Measurements from ENCODE around the gene PRDX1.
"Not testable (repeated sequence)": the region's sequence is repeated elsewhere in the genome, so short reads cannot be mapped to it uniquely, and the experiment has no call there.

PRDX1 gene

DNA sequence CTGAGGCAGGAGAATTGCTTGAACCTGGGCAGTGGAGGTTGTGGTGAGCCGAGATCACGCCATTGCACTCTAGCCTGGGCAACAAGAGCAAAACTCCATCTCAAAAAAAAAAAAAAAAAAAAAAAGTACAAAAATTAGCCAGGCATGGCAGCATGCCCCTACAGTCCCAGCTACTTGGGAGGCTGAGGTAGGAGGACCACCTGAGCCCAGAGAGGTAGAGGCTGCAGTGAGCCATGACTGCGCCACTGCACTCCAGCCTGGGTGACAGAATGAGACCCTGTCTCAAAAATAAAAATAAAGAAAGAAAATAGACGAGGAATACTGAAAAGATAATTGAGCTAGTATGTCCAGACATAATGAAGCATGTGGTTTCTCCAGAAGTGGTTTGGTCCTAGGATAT, 3.3 kb downstream of the PRDX1 start:
- WGBS, 2 experiments, result 86 to 87% methylated on average over 4 of the region's 4 CpGs
- not testable (repeated sequence) for H3K27ac ChIP-seq (ENCODE audit: insufficient read depth, low read depth, low read length, poor library complexity, severe bottlenecking)

DNA sequence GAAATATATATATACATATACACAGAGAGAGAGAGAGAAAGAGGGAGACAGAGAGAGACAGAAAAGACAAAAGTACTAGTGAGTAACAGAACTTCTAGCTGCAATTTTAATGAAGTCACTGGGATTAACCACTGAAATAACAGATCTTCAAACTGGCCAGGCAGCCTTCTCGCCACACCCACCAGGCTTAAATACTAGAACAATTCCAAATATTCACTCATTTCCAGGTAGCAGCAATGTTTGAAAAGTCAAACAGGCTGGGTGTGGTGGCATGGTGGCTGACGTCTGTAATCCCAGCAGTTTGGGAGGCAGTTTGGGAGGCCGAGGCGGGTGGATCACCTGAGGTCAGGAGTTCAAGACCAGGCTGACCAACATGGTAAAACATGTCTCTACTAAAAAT, 5.2 kb downstream of the PRDX1 start:
- peaks cover 41% of the 10 kb centered on the region for H3K36me3 ChIP-seq (ENCODE audit: control insufficient read depth, insufficient read depth, low read length)

More for the DNA sequence above, 3.3 kb downstream of the PRDX1 start:
- peaks cover 29% of the 10 kb centered on the region for H3K36me3 ChIP-seq (ENCODE audit: control insufficient read depth, insufficient read depth, low read length)
- H3K27me3 ChIP-seq (ENCODE audit: control insufficient read depth, insufficient read depth, low read length, poor library complexity, severe bottlenecking); H3K4me3 ChIP-seq (ENCODE audit: insufficient read depth, low read depth, low read length); H3K4me1 ChIP-seq (ENCODE audit: control insufficient read depth, insufficient read depth, low read length); H3K9me3 ChIP-seq (ENCODE audit: control insufficient read depth, low read length): not testable (repeated sequence)

DNA sequence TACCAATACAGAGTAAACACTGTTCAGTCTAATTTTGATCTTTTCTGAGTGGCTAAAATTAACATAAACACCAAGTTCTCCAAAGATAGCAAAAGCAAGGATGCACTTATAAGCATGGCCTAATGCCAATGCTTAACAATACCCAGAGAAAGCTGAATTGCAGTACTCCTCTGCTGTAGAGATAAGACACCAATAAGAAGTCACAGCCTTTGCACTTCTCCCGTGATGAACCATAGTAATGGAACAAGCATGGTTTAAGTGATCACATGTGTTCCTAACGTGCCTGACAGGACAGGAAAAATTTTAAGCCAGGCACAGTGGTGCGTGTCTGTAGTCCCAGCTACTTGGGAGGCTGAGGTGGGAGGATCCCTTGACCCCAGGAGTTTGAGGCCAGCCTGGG, 5.6 kb downstream of the PRDX1 start:
- Histone ChIP-seq H3K4me1 (ENCODE audit: control insufficient read depth, insufficient read depth, low read length) (peaks cover 5% of the 10 kb centered on the region), H3K9me3 (ENCODE audit: control insufficient read depth, low read length) (no peaks in the 10 kb centered on the region), H3K4me3 (ENCODE audit: insufficient read depth, low read depth, low read length) (no peak overlapping the region), H3K27me3 (ENCODE audit: control insufficient read depth, insufficient read depth, low read length, poor library complexity, severe bottlenecking) (no peaks in the 10 kb centered on the region), H3K36me3 (ENCODE audit: control insufficient read depth, insufficient read depth, low read length) (peaks cover 45% of the 10 kb centered on the region), H3K27ac (ENCODE audit: insufficient read depth, low read depth, low read length, poor library complexity, severe bottlenecking) (no peak overlapping the region)
- WGBS, 2 experiments, result 98 to 99% methylated on average over 3 of the region's 3 CpGs

More for the DNA sequence above, 5.2 kb downstream of the PRDX1 start:
- no peak overlapping the region for H3K4me3 ChIP-seq (ENCODE audit: insufficient read depth, low read depth, low read length)
- H3K27ac ChIP-seq (ENCODE audit: insufficient read depth, low read depth, low read length, poor library complexity, severe bottlenecking), result no peak overlapping the region
- peaks cover 5% of the 10 kb centered on the region for H3K4me1 ChIP-seq (ENCODE audit: control insufficient read depth, insufficient read depth, low read length)
- no peaks in the 10 kb centered on the region for H3K27me3 ChIP-seq (ENCODE audit: control insufficient read depth, insufficient read depth, low read length, poor library complexity, severe bottlenecking)
- WGBS, 2 experiments, result 85 to 96% methylated on average over 4 of the region's 4 CpGs
- H3K9me3 ChIP-seq (ENCODE audit: control insufficient read depth, low read length), result no peaks in the 10 kb centered on the region

DNA sequence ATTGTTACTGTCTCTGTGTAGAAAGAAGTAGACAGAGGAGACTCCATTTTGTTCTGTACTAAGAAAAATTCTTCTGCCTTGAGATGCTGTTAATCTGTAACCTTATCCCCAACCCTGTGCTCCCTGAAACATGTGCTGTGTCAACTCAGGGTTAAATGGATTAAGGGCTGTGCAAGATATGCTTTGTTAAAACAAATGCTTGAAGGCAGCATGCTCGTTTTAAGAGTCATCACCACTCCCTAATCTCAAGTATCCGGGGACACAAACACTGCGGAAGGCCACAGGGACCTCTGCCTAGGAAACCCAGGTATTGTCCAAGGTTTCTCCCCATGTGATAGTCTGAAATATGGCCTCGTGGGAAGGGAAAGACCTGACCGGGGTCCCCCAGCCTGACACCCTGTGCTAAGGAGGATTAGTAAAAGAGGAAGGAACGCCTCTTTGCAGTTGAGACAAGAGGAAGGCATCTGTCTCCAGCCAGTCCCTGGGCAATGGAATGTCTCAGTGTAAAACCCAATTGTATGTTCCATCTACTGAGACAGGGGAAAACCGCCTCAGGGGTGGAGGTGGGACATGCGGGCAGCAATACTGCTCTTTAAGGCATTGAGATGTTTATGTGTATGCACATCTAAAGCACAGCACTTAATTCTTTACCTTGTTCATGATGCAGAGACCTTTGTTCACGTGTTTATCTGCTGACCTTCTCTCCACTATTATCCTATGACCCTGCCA, 8.0 kb downstream of the PRDX1 start:
- H3K9me3 ChIP-seq (ENCODE audit: control insufficient read depth, low read length); H3K27me3 ChIP-seq (ENCODE audit: control insufficient read depth, insufficient read depth, low read length, poor library complexity, severe bottlenecking); H3K27ac ChIP-seq (ENCODE audit: insufficient read depth, low read depth, low read length, poor library complexity, severe bottlenecking); H3K4me1 ChIP-seq (ENCODE audit: control insufficient read depth, insufficient read depth, low read length); H3K4me3 ChIP-seq (ENCODE audit: insufficient read depth, low read depth, low read length): not testable (repeated sequence)
- WGBS, 2 experiments, result 93% methylated on average over 8 to 9 of the region's 9 CpGs
- peaks cover 57% of the 10 kb centered on the region for H3K36me3 ChIP-seq (ENCODE audit: control insufficient read depth, insufficient read depth, low read length)

DNA sequence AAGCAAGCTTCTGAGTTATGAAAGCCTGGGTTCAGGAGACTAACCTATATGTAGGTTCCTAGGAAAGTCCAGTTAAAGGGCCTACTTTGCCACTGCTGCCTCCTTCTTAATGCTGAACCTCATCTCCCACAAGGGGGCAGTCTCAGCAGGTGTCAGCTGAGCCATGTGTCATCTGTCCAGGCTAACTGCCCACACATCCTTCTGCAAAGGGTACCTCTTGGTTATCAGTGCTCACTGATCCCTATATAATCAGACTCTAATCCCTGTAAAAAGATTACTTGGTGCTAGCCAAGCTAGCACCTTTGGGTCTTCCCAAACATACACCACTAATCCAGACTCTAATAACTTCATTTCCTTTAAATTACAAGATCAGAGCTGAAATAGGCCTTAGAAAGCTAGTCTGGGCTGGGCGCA, 9.0 kb downstream of the PRDX1 start:
- no peak overlapping the region for H3K4me3 ChIP-seq (ENCODE audit: insufficient read depth, low read depth, low read length)
- WGBS, 2 experiments, result 85 to 100% methylated on average over 1 of the region's 1 CpG
- H3K27ac ChIP-seq (ENCODE audit: insufficient read depth, low read depth, low read length, poor library complexity, severe bottlenecking), result no peak overlapping the region
- H3K36me3 ChIP-seq (ENCODE audit: control insufficient read depth, insufficient read depth, low read length), result peaks cover 57% of the 10 kb centered on the region
- H3K4me1 ChIP-seq (ENCODE audit: control insufficient read depth, insufficient read depth, low read length), result no peaks in the 10 kb centered on the region
- H3K27me3 ChIP-seq (ENCODE audit: control insufficient read depth, insufficient read depth, low read length, poor library complexity, severe bottlenecking), result no peaks in the 10 kb centered on the region
- H3K9me3 ChIP-seq (ENCODE audit: control insufficient read depth, low read length), result no peaks in the 10 kb centered on the region

DNA sequence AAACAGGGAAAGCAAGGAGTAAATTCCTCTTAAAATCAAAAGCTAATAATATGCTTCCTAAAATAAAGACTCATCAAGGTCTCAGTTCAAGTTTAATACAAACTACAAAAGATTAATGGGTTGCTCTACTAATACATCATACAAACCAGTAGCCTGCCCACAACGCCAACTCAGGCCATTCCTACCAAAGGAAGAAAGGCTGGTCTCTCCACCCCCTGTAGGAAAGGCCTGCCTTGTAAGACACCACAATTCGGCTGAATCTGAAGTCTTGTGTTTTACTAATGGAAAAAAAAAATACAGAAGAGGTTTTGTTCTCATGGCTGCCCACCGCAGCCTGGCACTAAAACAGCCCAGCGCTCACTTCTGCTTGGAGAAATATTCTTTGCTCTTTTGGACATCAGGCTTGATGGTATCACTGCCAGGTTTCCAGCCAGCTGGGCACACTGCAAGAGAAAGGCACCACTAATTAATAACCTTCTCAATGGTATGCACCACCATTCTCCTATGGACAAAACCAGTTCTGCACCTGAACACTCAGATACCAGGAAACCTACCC, 10.6 kb downstream of the PRDX1 start:
- WGBS, 2 experiments, result 95 to 97% methylated on average over 4 of the region's 4 CpGs
- Histone ChIP-seq H3K4me3 (ENCODE audit: insufficient read depth, low read depth, low read length) (no peak overlapping the region), H3K27ac (ENCODE audit: insufficient read depth, low read depth, low read length, poor library complexity, severe bottlenecking) (no peak overlapping the region), H3K9me3 (ENCODE audit: control insufficient read depth, low read length) (no peaks in the 10 kb centered on the region), H3K4me1 (ENCODE audit: control insufficient read depth, insufficient read depth, low read length) (no peaks in the 10 kb centered on the region), H3K27me3 (ENCODE audit: control insufficient read depth, insufficient read depth, low read length, poor library complexity, severe bottlenecking) (no peaks in the 10 kb centered on the region), H3K36me3 (ENCODE audit: control insufficient read depth, insufficient read depth, low read length) (peaks cover 46% of the 10 kb centered on the region)

DNA sequence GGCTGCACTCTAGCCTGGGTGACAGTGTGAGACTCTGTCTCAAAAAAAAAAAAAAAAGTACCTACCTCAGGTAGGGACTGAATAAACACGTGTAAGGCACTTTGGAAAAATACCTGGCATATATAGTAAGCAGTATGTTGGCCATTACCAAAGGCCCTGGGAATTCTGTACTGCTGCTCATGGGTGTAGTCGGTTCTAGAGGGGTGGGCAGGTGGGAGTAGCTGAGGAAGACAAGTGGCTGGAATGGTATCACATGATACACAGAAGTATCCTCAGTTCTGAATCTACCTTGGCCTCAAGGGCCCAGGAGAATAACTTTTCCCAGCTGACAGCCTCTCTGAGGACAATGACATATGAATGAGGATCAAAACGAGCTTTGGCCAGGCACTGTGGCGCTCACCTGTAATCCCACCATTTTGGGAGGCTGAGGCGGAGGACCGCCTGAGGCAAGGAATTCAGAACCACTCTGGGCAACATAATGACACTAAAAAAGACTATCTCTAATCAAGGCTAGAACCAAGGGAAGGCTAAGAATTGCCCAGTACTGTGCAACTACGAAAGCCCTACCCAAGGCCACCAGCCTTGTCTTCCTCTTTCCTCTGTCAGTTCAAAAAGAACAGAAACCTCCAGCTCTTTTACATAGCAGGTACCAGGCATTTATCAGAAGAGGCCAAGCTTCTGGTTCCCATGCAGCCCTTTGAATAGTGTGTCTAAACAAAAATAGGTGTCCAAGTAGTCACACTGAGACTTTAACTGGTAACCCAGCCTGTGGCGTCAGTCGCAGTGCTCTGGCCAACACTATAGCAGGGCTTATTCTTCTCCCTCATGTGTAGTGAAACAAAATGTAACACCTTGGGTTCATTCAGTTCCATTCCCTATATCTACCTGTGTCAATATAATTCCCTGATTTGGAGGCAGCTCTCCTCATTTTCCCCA, 11.4 kb downstream of the PRDX1 start:
- Histone ChIP-seq H3K4me1 (ENCODE audit: control insufficient read depth, insufficient read depth, low read length) (no peaks in the 10 kb centered on the region), H3K4me3 (ENCODE audit: insufficient read depth, low read depth, low read length) (no peak overlapping the region), H3K9me3 (ENCODE audit: control insufficient read depth, low read length) (no peaks in the 10 kb centered on the region), H3K27me3 (ENCODE audit: control insufficient read depth, insufficient read depth, low read length, poor library complexity, severe bottlenecking) (no peaks in the 10 kb centered on the region), H3K36me3 (ENCODE audit: control insufficient read depth, insufficient read depth, low read length) (peaks cover 39% of the 10 kb centered on the region), H3K27ac (ENCODE audit: insufficient read depth, low read depth, low read length, poor library complexity, severe bottlenecking) (no peak overlapping the region)
- WGBS, 2 experiments, result 73 to 75% methylated on average over 9 of the region's 9 CpGs

DNA sequence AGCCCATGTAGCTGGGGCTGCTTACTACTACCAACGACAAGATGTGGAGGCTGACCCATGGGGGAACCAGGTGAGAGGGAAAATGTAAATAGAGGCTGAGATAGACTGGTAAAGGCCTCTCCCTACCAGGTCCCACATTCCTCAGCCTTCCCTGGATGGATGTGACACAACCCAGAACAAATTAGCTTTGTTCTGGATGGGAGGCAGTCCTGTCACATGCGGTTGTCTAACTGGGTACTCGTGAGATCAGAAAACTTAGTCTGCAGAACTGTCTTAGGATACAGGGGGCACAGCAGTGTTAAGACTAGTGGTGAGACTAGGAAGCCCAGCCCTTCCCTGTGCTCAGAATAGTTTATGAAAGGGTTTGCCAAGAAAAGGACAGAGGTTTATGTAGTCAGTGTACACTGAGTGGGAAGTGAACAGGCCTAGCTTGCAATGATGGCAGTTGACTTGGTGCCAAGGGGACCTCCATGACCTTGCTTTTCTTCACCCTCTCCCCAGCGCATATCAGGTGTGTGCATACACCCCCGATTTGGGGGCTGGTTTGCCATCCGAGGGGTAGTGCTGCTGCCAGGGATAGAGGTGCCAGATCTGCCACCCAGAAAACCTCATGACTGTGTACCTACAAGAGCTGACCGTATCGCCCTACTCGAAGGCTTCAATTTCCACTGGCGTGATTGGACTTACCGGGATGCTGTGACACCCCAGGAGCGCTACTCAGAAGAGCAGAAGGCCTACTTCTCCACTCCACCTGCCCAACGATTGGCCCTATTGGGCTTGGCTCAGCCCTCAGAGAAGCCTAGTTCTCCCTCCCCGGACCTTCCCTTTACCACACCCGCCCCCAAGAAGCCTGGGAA, 13.2 kb downstream of the PRDX1 start:
- Histone ChIP-seq H3K27ac (ENCODE audit: insufficient read depth, low read depth, low read length, poor library complexity, severe bottlenecking) (no peak overlapping the region), H3K4me1 (ENCODE audit: control insufficient read depth, insufficient read depth, low read length) (no peaks in the 10 kb centered on the region), H3K36me3 (ENCODE audit: control insufficient read depth, insufficient read depth, low read length) (peaks cover 28% of the 10 kb centered on the region), H3K9me3 (ENCODE audit: control insufficient read depth, low read length) (no peaks in the 10 kb centered on the region), H3K4me3 (ENCODE audit: insufficient read depth, low read depth, low read length) (no peak overlapping the region), H3K27me3 (ENCODE audit: control insufficient read depth, insufficient read depth, low read length, poor library complexity, severe bottlenecking) (no peaks in the 10 kb centered on the region)
- WGBS, 2 experiments, result 93% methylated on average over 15 of the region's 15 CpGs

DNA sequence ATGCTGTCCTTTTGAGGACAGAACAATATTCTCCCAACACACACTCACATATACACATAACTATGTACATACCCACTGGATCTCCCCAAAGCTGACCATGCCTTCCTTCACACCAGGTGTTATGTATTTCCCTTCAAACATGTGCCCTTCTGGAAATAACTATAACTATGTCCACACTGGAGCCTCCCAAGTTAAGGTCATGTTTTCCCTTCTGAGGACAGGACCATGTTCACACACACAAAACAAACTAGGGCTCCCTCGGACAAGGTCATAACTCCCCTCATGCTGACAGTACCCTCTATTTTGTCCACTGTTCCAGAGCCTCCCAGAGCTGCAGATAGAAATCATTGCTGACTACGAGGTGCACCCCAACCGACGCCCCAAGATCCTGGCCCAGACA, 13.8 kb downstream of the PRDX1 start:
- Histone ChIP-seq H3K4me1 (ENCODE audit: control insufficient read depth, insufficient read depth, low read length) (no peaks in the 10 kb centered on the region), H3K4me3 (ENCODE audit: insufficient read depth, low read depth, low read length) (no peak overlapping the region), H3K27me3 (ENCODE audit: control insufficient read depth, insufficient read depth, low read length, poor library complexity, severe bottlenecking) (no peaks in the 10 kb centered on the region), H3K36me3 (ENCODE audit: control insufficient read depth, insufficient read depth, low read length) (peaks cover 28% of the 10 kb centered on the region), H3K9me3 (ENCODE audit: control insufficient read depth, low read length) (no peaks in the 10 kb centered on the region), H3K27ac (ENCODE audit: insufficient read depth, low read depth, low read length, poor library complexity, severe bottlenecking) (no peak overlapping the region)
- whole genome bisulfite sequencing, 2 experiments, result 94 to 96% methylated on average over 4 of the region's 4 CpGs

Data from ectodermal cell (in vitro differentiated cells).